ENCODE results near the gene CELSR2.

CELSR2 gene

GRCh38 chr1:109241841-109242345 lies 7.4 kb upstream of the CELSR2 start:
- H4K20me1 ChIP-seq (ENCODE audit: control insufficient read depth, insufficient read depth, low read depth, low read length), result peaks cover 5% of the 10 kb centered on the region; the same call in 1 of the 2 replicates
- H3K27ac ChIP-seq (ENCODE audit: low read depth, low read length), result no peak overlapping the region
- no peak overlapping the region for H3K4me2 ChIP-seq (ENCODE audit: low read length)

DNA sequence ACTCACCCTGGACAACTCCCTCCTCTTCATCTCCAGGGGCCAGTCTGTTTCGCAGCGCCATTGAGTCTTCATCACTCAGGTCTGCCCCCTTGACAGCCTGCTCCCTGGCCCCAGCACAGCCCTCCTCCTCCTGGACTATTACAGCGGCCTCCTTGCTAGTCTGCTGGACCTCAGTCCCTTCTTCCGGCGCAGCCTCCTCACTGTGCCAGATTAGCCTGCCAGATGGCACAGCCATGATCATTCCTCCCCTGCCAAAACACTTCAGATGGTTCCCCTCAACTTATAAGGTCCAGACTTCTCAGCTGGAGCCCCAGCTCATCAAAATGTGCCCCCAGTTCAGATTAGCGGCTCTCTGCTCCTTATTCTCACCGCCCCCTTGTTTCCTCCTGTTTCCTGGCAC lies 7.0 kb upstream of the CELSR2 start:
- Histone ChIP-seq H3K4me3 (ENCODE audit: low read length) (no peak overlapping the region), H3K4me2 (ENCODE audit: low read length) (no peak overlapping the region), H3K36me3 (ENCODE audit: control insufficient read depth, low read length) (peaks cover 22% of the 10 kb centered on the region), H3K9me3 (ENCODE audit: control insufficient read depth, insufficient read depth, low read length) (no peaks in the 10 kb centered on the region), H3K27ac (ENCODE audit: low read depth, low read length) (no peak overlapping the region), H3K27me3 (ENCODE audit: control insufficient read depth, low read length) (peaks cover 6% of the 10 kb centered on the region; the same call in 1 of the 2 replicates), H3K4me1 (ENCODE audit: control insufficient read depth, low read length) (no peaks in the 10 kb centered on the region), H3F3A (ENCODE audit: control insufficient read depth, insufficient read depth) (no peaks in the 10 kb centered on the region), H3K79me2 (ENCODE audit: control insufficient read depth, low read length) (no peaks in the 10 kb centered on the region), H3K9me2 (replicated peaks; ENCODE audit: control insufficient read depth, low read length) (no peaks in the 10 kb centered on the region), H4K20me1 (ENCODE audit: control insufficient read depth, insufficient read depth, low read depth, low read length) (peaks cover 5% of the 10 kb centered on the region; the same call in 1 of the 2 replicates)
- TF ChIP-seq EZH2phosphoT487 (IDR thresholded peaks at IDR 0.05; ENCODE audit: borderline replicate concordance, low read length), result no peak
- no peak for TF ChIP-seq CTCF (IDR thresholded peaks at IDR 0.05; ENCODE audit: low read depth, low read length, poor library complexity, severe bottlenecking)

More at GRCh38 chr1:109241841-109242345, 7.4 kb upstream of the CELSR2 start:
- Histone ChIP-seq H3K9me3 (ENCODE audit: control insufficient read depth, insufficient read depth, low read length) (no peaks in the 10 kb centered on the region), H3K4me1 (ENCODE audit: control insufficient read depth, low read length) (no peaks in the 10 kb centered on the region), H3K9me2 (replicated peaks; ENCODE audit: control insufficient read depth, low read length) (no peaks in the 10 kb centered on the region), H3K27me3 (ENCODE audit: control insufficient read depth, low read length) (peaks cover 6% of the 10 kb centered on the region; the same call in 1 of the 2 replicates), H3K79me2 (ENCODE audit: control insufficient read depth, low read length) (no peaks in the 10 kb centered on the region), H3K4me3 (ENCODE audit: low read length) (no peak overlapping the region), H3K36me3 (ENCODE audit: control insufficient read depth, low read length) (peaks cover 27% of the 10 kb centered on the region), H3F3A (ENCODE audit: control insufficient read depth, insufficient read depth) (no peaks in the 10 kb centered on the region)
- TF ChIP-seq EZH2phosphoT487 (IDR thresholded peaks at IDR 0.05; ENCODE audit: borderline replicate concordance, low read length) (no peak), CTCF (IDR thresholded peaks at IDR 0.05; ENCODE audit: low read depth, low read length, poor library complexity, severe bottlenecking) (no peak)

GRCh38 chr1:109243221-109243620 lies 6.1 kb upstream of the CELSR2 start:
- Histone ChIP-seq H3K4me3 (ENCODE audit: low read length) (no peak overlapping the region), H3K9me2 (replicated peaks; ENCODE audit: control insufficient read depth, low read length) (no peaks in the 10 kb centered on the region), H3K9me3 (ENCODE audit: control insufficient read depth, insufficient read depth, low read length) (no peaks in the 10 kb centered on the region), H3K27ac (ENCODE audit: low read depth, low read length) (no peak overlapping the region), H3K4me1 (ENCODE audit: control insufficient read depth, low read length) (no peaks in the 10 kb centered on the region), H4K20me1 (ENCODE audit: control insufficient read depth, insufficient read depth, low read depth, low read length) (peaks cover 5% of the 10 kb centered on the region; the same call in 1 of the 2 replicates), H3K79me2 (ENCODE audit: control insufficient read depth, low read length) (no peaks in the 10 kb centered on the region), H3K4me2 (ENCODE audit: low read length) (no peak overlapping the region), H3F3A (ENCODE audit: control insufficient read depth, insufficient read depth) (no peaks in the 10 kb centered on the region), H3K27me3 (ENCODE audit: control insufficient read depth, low read length) (peaks cover 8% of the 10 kb centered on the region; the same call in 1 of the 2 replicates), H3K36me3 (ENCODE audit: control insufficient read depth, low read length) (peaks cover 14% of the 10 kb centered on the region)
- TF ChIP-seq EZH2phosphoT487 (IDR thresholded peaks at IDR 0.05; ENCODE audit: borderline replicate concordance, low read length) (no peak), CTCF (IDR thresholded peaks at IDR 0.05; ENCODE audit: low read depth, low read length, poor library complexity, severe bottlenecking) (no peak)
